WERI-Rb-1 (cell line): ENCODE data around the gene C16orf89.
A peak's percentile ranks its signal among the peaks of the same experiment; 100 is the strongest.
"Not testable (repeated sequence)": the region's sequence is repeated elsewhere in the genome, so short reads cannot be mapped to it uniquely, and the experiment has no call there.

ENCODE experiments used
- DNase-seq: peaks from one replicate; pipeline ENCODE4 v3.0.0-alpha.2; 2020
- H3K27ac ChIP-seq: fragments of 250-450 bp; sonication (Bioruptor Pico); 2 replicates; pipeline ENCODE4 v1.5.1; 2020; ENCODE audit warnings: mild to moderate bottlenecking, moderate library complexity
- H3K27me3 ChIP-seq: fragments of 250-450 bp; sonication (Bioruptor Pico); 2 replicates; pipeline ENCODE4 v1.5.1; 2021; ENCODE audit warnings: mild to moderate bottlenecking, low read depth, moderate library complexity; ENCODE audit not compliant: insufficient read depth, severe bottlenecking
- H3K36me3 ChIP-seq: fragments of 250-450 bp; sonication (Bioruptor Pico); 2 replicates; pipeline ENCODE4 v1.5.1; 2020; ENCODE audit warnings: mild to moderate bottlenecking, moderate library complexity
- H3K4me3 ChIP-seq: 2 replicates; pipeline ENCODE4 v1.5.1; 2011; ENCODE audit warnings: low read depth, mild to moderate bottlenecking, control low read depth, low read length
- H3K9me3 ChIP-seq: fragments of 250-450 bp; sonication (Bioruptor Pico); 2 replicates; pipeline ENCODE4 v1.5.1; 2021; ENCODE audit warnings: mild to moderate bottlenecking, moderate library complexity; ENCODE audit not compliant: severe bottlenecking
- TF ChIP-seq, protein P1 (sequence below): IDR thresholded peaks from 2 replicates; pipeline ENCODE4 v1.5.1; 2011; ENCODE audit warnings: low read depth, mild to moderate bottlenecking, control low read depth, inconsistent platforms, low read length

C16orf89 gene

DNA sequence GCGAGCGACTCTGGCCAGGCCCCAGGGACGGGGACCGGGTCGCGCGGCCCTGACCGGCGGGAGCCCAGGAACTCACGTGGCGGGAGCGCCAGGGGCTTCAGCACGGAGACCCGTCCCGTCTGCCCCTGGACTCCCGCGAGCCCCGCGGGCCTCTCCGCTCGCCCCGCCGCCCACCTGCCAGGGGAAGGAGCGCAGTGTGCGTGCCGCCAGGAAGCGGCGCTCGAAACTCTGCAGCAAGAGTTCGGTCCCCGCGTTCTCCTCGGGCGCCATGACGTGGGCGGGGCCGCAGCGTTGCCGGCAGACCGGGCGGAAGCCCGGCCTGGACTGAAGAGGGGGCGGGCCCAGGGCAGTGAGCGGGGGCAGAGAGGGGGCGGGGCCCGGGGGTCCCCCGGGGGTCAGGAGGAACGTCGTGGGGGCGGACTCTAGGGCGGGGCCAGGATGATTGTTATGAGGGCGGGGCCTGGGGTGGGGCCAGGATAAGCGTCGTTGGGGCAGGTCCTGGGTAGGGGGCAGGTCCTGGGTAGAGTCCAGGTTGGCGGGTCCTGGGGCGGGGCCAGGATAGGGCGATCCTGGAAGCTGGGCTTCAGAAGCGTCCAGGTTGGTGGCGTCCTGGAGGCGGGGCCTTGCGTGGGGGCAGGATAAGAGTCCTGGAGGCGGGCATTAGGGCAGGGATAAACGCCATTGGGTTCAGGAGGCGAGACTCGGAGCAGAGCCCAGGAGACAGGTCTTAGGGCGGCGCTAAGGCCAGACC lies 31.9 kb upstream of the C16orf89 start, which contains the start of gene EEF2KMT:
EEF2KMT (minus strand) TSS at position 326 of the 751 bp plus-strand sequence; CDS start at position 270, 56 bp downstream.
- Histone ChIP-seq H3K4me3 (peak within 1 kb of the TSS; percentile 75), H3K27ac (peak within 1 kb of the TSS; percentile 68)
- TF ChIP-seq, protein P1, sequence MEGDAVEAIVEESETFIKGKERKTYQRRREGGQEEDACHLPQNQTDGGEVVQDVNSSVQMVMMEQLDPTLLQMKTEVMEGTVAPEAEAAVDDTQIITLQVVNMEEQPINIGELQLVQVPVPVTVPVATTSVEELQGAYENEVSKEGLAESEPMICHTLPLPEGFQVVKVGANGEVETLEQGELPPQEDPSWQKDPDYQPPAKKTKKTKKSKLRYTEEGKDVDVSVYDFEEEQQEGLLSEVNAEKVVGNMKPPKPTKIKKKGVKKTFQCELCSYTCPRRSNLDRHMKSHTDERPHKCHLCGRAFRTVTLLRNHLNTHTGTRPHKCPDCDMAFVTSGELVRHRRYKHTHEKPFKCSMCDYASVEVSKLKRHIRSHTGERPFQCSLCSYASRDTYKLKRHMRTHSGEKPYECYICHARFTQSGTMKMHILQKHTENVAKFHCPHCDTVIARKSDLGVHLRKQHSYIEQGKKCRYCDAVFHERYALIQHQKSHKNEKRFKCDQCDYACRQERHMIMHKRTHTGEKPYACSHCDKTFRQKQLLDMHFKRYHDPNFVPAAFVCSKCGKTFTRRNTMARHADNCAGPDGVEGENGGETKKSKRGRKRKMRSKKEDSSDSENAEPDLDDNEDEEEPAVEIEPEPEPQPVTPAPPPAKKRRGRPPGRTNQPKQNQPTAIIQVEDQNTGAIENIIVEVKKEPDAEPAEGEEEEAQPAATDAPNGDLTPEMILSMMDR = 0 out of 2 replicates have a peak, but pooled peaks have one; percentile 6
- not testable (repeated sequence) for H3K9me3 ChIP-seq, H3K36me3 ChIP-seq, H3K27me3 ChIP-seq
- DNase-seq = peak; percentile 100

DNA sequence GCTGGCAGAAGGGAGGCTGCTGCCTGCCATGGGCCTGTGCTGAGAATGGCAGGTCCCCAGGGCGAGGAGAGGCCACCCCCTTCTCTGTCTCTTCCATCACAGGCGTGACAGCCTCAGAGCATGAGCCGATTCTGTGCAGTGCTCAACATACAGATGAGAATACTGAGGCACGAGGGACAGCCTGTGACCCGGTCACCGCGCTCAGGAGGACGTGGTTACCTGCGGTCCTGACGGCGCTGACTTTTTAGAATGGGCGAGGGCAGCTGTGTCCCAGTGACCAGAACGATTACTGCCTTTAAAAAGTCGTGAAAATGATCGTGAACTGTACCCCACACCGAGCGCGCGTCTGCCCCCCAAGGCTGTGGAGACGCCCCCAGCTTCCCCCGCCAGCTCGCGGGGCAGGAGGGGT lies 31.3 kb upstream of the C16orf89 start:
- not testable (repeated sequence) for H3K9me3 ChIP-seq, H3K36me3 ChIP-seq, H3K27me3 ChIP-seq
- DNase-seq = peak; percentile 59
- peak overlapping the region; percentile 68 for H3K27ac ChIP-seq
- H3K4me3 ChIP-seq = peak overlapping the region; percentile 75

DNA sequence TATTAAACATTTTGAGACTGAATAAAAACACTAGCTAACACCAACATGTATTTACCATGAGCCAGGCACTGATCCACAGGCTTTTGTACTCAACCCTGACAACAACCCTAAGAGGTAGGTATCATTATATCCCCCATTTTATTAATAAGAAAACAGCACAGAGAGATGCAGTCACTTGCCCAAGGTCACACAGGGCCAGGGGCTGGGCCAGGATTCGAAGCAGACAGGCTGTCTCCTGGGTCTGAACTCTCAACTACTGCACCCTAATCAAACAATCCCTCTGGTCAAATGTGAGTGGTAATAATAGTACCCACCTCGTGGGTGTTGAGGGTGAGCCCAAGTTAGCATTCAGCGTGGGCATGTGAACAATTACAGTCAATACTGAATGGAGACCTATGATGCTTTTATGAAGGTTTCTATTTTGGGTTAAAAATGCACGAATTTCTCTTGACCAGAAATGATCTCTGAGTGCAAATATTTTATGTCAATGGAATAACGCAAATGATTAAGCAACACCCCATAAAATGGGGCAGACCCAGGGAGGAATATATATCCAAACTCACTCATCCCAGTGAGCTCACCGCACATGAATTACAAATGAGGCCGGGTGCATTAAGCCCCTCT lies 30.8 kb upstream of the C16orf89 start:
- H3K4me3 ChIP-seq = peak overlapping the region; percentile 75
- H3K36me3 ChIP-seq, H3K27ac ChIP-seq, H3K9me3 ChIP-seq, DNase-seq, H3K27me3 ChIP-seq: not testable (repeated sequence)

DNA sequence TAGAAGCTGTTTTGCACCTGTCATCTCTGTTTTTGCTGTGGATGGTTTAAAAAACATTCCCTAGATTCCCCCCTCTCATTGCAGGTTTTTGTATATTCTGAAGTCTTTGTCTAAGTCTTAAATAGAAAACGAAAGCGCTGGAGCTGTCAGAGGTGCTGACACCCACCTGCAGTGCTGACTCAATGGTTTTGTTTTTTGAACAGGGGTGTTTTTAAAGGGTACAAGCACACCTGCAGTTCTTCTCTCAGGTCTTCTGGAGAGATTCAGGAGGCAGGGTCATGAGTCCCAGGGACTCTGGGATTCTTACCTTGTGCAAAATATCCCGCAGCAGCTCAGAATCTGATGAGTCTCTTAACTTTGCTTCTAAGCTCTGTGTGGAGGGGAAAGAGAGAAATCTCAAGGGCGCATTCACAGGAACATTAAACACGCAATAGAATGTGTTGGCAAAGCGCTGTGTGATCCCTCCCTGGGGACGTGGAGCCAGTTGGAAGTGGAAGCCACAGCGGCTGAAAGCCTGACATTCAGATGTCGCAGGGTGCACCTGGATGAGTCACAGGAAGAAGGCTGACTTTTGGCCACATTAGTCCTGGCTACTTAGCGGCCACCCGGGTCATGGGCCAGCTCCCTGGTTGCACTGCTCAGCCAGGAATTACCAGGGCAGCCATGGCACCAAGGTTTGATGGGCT lies 29.5 kb upstream of the C16orf89 start:
- not testable (repeated sequence) for H3K9me3 ChIP-seq, H3K4me3 ChIP-seq, H3K36me3 ChIP-seq, DNase-seq, H3K27ac ChIP-seq, H3K27me3 ChIP-seq

DNA sequence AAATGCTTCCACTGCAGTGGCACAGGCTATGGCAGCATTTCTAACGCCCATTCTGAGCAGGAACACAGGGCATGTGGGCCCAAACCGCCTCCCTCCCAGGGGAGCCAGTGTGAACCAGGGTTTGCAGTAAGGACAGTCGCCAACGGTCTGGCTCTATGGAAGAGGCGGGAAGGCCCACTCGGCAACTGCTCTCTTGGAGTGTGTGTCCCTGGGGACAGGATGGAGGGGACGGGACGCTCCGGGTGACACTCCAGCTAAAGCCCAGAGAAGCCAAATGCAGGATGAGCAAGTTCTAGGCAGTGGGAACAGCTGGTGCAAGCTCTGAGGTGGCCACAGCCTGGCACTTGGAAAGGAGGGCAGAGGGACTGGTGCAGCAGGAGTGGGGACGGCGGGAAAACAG lies 28.0 kb upstream of the C16orf89 start:
- H3K4me3 ChIP-seq, H3K9me3 ChIP-seq, H3K27ac ChIP-seq, H3K27me3 ChIP-seq, DNase-seq, H3K36me3 ChIP-seq: not testable (repeated sequence)

DNA sequence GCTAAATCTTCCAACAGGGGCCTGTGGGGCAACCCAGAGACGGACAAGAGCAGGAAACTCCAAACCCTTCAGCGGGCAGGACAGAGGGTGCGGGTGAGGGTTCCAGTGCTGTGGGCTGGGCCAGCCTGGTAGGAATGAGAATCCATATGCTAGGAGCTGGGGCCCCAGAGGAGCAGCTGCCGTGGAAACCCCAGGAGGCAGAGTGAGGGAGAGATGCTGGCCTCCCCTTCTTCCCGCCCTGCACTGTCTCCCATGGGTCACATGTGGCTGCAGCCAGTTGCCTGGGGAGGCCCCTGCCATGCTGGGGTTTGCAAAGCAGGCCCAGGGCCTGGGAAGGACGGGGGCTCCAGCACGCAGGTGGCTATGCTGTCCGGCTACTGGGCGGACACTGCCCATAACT lies 27.3 kb upstream of the C16orf89 start:
- DNase-seq, H3K27me3 ChIP-seq, H3K36me3 ChIP-seq, H3K27ac ChIP-seq, H3K4me3 ChIP-seq, H3K9me3 ChIP-seq: not testable (repeated sequence)

DNA sequence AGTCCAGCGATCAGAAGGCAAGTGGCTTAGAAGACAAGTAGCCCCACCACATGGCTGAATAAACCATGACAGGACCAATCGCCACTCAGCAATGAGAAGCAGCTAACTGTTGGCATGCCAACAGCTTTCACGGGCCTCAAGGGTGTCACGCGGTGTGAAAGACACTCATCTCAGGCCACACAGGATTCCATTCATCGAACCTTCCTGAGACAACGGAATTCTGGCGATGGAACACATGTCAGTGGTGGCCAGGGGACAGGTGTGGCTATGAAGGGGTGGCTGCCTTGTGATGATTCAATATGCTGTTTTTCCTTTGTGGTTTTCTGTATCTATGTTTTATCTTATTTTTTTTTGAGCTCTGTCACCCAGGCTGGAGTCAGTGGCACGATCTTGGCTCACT lies 24.8 kb upstream of the C16orf89 start:
- H3K9me3 ChIP-seq, H3K27me3 ChIP-seq, H3K4me3 ChIP-seq, DNase-seq, H3K27ac ChIP-seq, H3K36me3 ChIP-seq: not testable (repeated sequence)

DNA sequence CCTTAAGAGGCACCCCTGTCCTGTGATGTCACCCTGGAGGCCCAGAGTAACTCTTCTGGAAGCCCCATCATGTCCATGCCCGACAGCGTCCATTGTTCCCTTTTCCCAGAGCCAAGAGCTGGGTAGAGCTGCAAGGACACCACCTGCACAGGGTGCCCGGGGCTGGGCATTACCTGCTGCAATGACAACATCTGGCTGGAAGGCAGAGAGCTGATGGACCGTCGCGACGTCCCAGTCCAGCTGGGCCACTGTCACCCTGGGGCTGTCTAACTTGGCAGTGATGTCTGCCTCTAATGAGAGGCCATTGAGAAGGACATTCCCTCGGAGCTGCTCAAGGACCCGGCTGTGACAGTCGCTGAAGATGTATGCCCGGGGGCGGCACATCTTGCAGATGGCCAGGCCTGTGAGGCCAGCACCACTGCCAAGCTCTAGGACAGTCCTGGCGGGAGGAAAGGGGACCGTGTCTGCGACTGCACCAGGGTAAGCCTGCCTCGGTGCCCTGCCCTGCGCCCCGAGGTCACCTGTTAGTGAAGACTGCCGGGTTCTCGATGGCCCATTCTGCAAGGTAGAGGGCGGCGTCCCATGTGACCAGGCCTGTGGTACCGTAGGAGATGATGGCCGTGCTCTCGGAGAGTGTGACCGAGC lies 24.3 kb upstream of the C16orf89 start:
- not testable (repeated sequence) for H3K9me3 ChIP-seq, H3K36me3 ChIP-seq, DNase-seq, H3K27me3 ChIP-seq, H3K27ac ChIP-seq, H3K4me3 ChIP-seq

DNA sequence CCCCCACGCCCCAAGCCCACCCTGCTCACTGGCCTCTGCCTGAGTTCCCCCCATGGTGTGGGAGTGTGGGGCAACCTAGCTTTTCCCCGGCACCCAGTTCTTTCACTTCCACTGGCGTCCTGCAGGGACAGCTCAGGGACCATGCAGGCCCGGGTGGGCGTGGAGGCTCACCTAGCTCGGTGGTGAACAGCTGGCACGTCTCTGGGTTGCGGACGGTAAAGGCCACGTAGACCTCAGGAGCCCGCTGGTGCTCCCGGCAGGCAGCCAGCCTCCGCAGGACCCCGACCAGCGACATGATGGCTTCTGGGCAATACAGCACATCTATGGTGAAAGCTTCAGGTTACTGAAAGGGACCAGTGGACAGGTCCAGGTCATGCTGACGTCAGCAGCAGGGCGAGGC lies 23.2 kb upstream of the C16orf89 start:
- H3K27me3 ChIP-seq, H3K36me3 ChIP-seq, DNase-seq, H3K27ac ChIP-seq, H3K4me3 ChIP-seq, H3K9me3 ChIP-seq: not testable (repeated sequence)

DNA sequence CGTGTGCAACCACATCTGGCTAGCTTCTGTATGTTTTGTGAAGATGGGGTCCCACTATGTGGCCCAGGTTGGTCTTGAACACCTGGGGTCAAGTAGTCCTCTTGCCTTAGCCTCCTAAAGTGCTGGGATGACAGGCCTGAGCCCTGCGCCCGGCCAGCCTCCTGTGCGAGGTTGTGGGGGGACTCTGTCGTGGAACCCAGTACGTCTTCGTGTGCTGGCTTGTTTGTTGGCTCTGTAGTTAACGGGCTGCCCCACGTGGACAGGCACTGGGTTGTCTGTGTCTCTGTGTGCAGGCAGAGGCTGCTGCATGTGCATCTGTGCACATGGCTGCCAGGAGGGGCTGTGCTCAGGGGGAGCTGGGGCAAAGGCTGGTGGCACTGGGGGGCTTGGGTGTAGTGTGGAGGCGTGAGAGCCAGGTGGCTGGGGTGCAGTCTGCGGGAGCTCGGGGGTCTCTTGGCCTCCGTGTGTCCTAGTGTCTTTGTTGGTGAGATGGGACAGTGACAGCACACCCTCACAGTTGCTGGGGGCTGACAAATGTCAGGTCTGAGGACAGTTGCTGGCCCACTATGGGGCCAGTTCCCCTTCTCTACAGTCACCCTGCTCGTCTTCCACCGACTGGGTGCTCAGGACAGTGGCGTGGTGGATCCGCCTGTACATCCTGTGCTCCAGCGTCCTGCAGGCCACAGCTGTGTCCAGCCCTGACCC lies 22.5 kb upstream of the C16orf89 start:
- H3K27me3 ChIP-seq, DNase-seq, H3K9me3 ChIP-seq, H3K27ac ChIP-seq, H3K36me3 ChIP-seq, H3K4me3 ChIP-seq: not testable (repeated sequence)

DNA sequence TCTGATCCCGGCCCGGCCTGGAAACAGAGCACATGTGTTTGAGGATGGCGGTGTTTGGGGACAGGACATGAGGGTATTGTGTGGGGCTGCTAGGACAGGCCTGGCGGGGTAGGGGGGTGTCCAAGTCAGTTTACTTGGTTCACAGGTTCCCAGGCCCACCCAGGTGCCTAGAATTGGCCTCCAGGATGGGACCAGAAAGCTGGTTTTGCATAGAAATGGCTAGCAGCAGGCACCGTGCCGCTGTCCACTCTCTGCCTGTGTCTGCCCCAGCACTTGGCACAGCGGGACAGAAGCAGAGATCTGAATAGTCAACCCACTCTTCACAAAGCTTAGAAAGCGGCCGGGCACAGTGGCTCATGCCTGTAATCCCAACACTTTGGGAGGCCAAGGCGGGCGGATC lies 20.0 kb upstream of the C16orf89 start:
- not testable (repeated sequence) for H3K4me3 ChIP-seq, H3K9me3 ChIP-seq, DNase-seq, H3K27ac ChIP-seq, H3K36me3 ChIP-seq, H3K27me3 ChIP-seq
